A549 (cell line): Measurements from ENCODE around the gene OXTR. TPM values are rescaled to one million over a fixed set of nuclear protein-coding genes. Genes with fewer than 3 reads are reported as not detected.

Experiments used
- ATAC-seq, 2 experiments: fragments of 200-7000 bp in 1 of 2; fragments of >200 bp in 1 of 2; cut with Nextera tagmentation in 1 of 2; cut with Tn5 transposase in 1 of 2; 3 replicates each; pipeline versions ENCODE4 v1.8.0 to v1.9.1; 2018 to 2020; ENCODE audit warnings: mild to moderate bottlenecking in 1 of 2, moderate library complexity in 1 of 2
- CTCF ChIA-PET: fragments of 300-600 bp; sonication (Branson Sonifier 250); formaldehyde crosslinking; extraction: SDS; loops from one replicate; lab custom pipeline; 2021; ENCODE audit warnings: antibody characterized with exemption, inconsistent platforms; lab: Yijun Ruan, JAX
- POLR2A ChIA-PET: fragments of 350-600 bp; formaldehyde crosslinking; extraction: SDS; loops from one replicate; lab custom pipeline; 2021; ENCODE audit warnings: antibody characterized with exemption, inconsistent platforms; lab: Yijun Ruan, JAX
- DNase-seq, 2 experiments: peaks; one replicate each; pipeline versions ENCODE4 v3.0.0 to v3.0.0-alpha.2; 2011 to 2016; ENCODE audit warnings: low read depth in 1 of 2, low spot score in 1 of 2
- FAIRE-seq: peaks from 2 replicates; lab custom pipeline; 2011; peaks lifted over from hg19 to GRCh38; lab: Jason Lieb, UNC
- H3K27ac ChIP-seq, 2 experiments: fragments of >200 bp; sonication (Bioruptor Twin); formaldehyde crosslinking; 3 replicates each; pipeline ENCODE4 v1.5.1; 2016 to 2017
- H3K4me1 ChIP-seq: fragments of >200 bp; sonication (Bioruptor Twin); formaldehyde crosslinking; 3 replicates; pipeline ENCODE4 v1.6.1; 2016
- H3K4me2 ChIP-seq: fragments of >200 bp; sonication (Bioruptor Twin); formaldehyde crosslinking; 3 replicates; pipeline ENCODE4 v1.6.1; 2016
- H3K4me3 ChIP-seq: fragments of >200 bp; sonication (Bioruptor Twin); formaldehyde crosslinking; 3 replicates; pipeline ENCODE4 v1.5.1; 2016
- H3K9me3 ChIP-seq: fragments of >200 bp; sonication (Bioruptor Twin); formaldehyde crosslinking; 3 replicates; pipeline ENCODE4 v1.6.1; 2016
- BHLHE40 ChIP-seq: IDR thresholded peaks from 2 replicates; pipeline ENCODE4 v1.6.1; 2012; ENCODE audit warnings: low read depth, low read length, inconsistent platforms
- CEBPB ChIP-seq, 2 experiments: fragments of >200 bp in 1 of 2; sonication (Bioruptor Twin) in 1 of 2; formaldehyde crosslinking in 1 of 2; IDR thresholded peaks; 2 replicates each; pipeline ENCODE4 v1.6.1; 2012 to 2016
- CHD2 ChIP-seq: fragments of 150-350 bp; IDR thresholded peaks from 2 replicates; pipeline ENCODE4 v1.6.1; 2014; ENCODE audit warnings: low read length; ENCODE audit not compliant: partially characterized antibody
- CHD4 ChIP-seq: fragments of 200-600 bp; sonication (generic); IDR thresholded peaks from 2 replicates; pipeline ENCODE4 v1.6.1; 2016; ENCODE audit warnings: antibody characterized with exemption, mild to moderate bottlenecking, borderline replicate concordance
- EHF ChIP-seq: fragments of 250-450 bp; sonication (Bioruptor Pico); IDR thresholded peaks from 2 replicates; pipeline ENCODE4 v1.5.0; 2020; ENCODE audit warnings: mild to moderate bottlenecking
- EP300 ChIP-seq, 2 experiments: fragments of >200 bp; sonication (Bioruptor Twin); formaldehyde crosslinking; IDR thresholded peaks; 2 replicates in 1 of 2; 3 replicates in 1 of 2; pipeline ENCODE4 v1.6.1; 2016 to 2017
- ESRRA ChIP-seq: fragments of 150-350 bp; IDR thresholded peaks from 2 replicates; pipeline ENCODE4 v1.6.1; 2014; ENCODE audit warnings: mild to moderate bottlenecking, low read length, borderline replicate concordance
- FOSB ChIP-seq: fragments of 250-450 bp; sonication (Bioruptor Pico); IDR thresholded peaks from 2 replicates; pipeline ENCODE4 v1.5.0; 2020; ENCODE audit warnings: mild to moderate bottlenecking, moderate library complexity
- FOSL2 ChIP-seq, 2 experiments: fragments of 450-650 bp in 1 of 2; fragments of >200 bp in 1 of 2; sonication (Bioruptor Twin) in 1 of 2; formaldehyde crosslinking; IDR thresholded peaks; 2 replicates each; pipeline versions ENCODE4 v1.5.0 to v1.6.1; 2016 to 2020; ENCODE audit warnings: mild to moderate bottlenecking in 1 of 2, moderate library complexity in 1 of 2
- FOXS1 ChIP-seq: fragments of 250-450 bp; sonication (Bioruptor Pico); IDR thresholded peaks from 2 replicates; pipeline ENCODE4 v1.5.0; 2020; ENCODE audit warnings: mild to moderate bottlenecking, moderate library complexity
- GATA3 ChIP-seq: IDR thresholded peaks from 2 replicates; pipeline ENCODE4 v1.6.1; 2012; ENCODE audit warnings: borderline replicate concordance
- HDAC2 ChIP-seq: fragments of 200-600 bp; sonication (generic); IDR thresholded peaks from 2 replicates; pipeline ENCODE4 v1.6.1; 2016
- HOXA7 ChIP-seq: fragments of 250-450 bp; sonication (Bioruptor Pico); IDR thresholded peaks from 2 replicates; pipeline ENCODE4 v1.5.0; 2020; ENCODE audit warnings: mild to moderate bottlenecking, moderate library complexity
- HOXB5 ChIP-seq: fragments of 250-450 bp; sonication (Bioruptor Pico); IDR thresholded peaks from 2 replicates; pipeline ENCODE4 v1.5.0; 2020; ENCODE audit warnings: mild to moderate bottlenecking, moderate library complexity
- JUNB ChIP-seq: fragments of >200 bp; sonication (Bioruptor Twin); formaldehyde crosslinking; IDR thresholded peaks from 2 replicates; pipeline ENCODE4 v1.6.1; 2016
- KDM1A ChIP-seq: fragments of 200-600 bp; sonication (generic); IDR thresholded peaks from 2 replicates; pipeline ENCODE4 v1.6.1; 2016; ENCODE audit warnings: low read depth, mild to moderate bottlenecking
- KDM5A ChIP-seq: fragments of 200-600 bp; sonication (generic); IDR thresholded peaks from 2 replicates; pipeline ENCODE4 v1.6.1; 2016; ENCODE audit warnings: antibody characterized with exemption, mild to moderate bottlenecking
- MAZ ChIP-seq: fragments of 150-350 bp; IDR thresholded peaks from 2 replicates; pipeline ENCODE4 v1.6.1; 2014; ENCODE audit warnings: antibody characterized with exemption, low read depth, low read length, borderline replicate concordance
- NPAS2 ChIP-seq: fragments of 250-450 bp; sonication (Bioruptor Pico); IDR thresholded peaks from 2 replicates; pipeline ENCODE4 v1.8.0; 2022; ENCODE audit warnings: mild to moderate bottlenecking, moderate library complexity, borderline replicate concordance
- PHF8 ChIP-seq: fragments of 200-600 bp; sonication (generic); IDR thresholded peaks from 2 replicates; pipeline ENCODE4 v1.6.1; 2016; ENCODE audit warnings: low read depth, mild to moderate bottlenecking, antibody characterized with exemption, moderate library complexity, borderline replicate concordance
- RAD21 ChIP-seq, 2 experiments: fragments of >200 bp in 1 of 2; sonication (Bioruptor Twin) in 1 of 2; formaldehyde crosslinking in 1 of 2; IDR thresholded peaks in 1 of 2; conservative IDR thresholded peaks in 1 of 2; 2 replicates in 1 of 2; 3 replicates in 1 of 2; pipeline ENCODE4 v1.6.1; 2012 to 2018; ENCODE audit warnings: inconsistent platforms in 1 of 2
- SMC3 ChIP-seq: fragments of >200 bp; sonication (Bioruptor Twin); formaldehyde crosslinking; IDR thresholded peaks from 3 replicates; pipeline ENCODE4 v1.6.1; 2018; ENCODE audit warnings: inconsistent platforms
- SREBF2 ChIP-seq: fragments of 450-650 bp; IDR thresholded peaks from 2 replicates; pipeline ENCODE4 v1.6.1; 2014; ENCODE audit warnings: mild to moderate bottlenecking, moderate library complexity
- TP53 ChIP-seq: fragments of 250-450 bp; sonication (Bioruptor Pico); IDR thresholded peaks from 2 replicates; pipeline ENCODE4 v1.5.0; 2021; ENCODE audit warnings: mild to moderate bottlenecking, moderate library complexity
- ZC3H11A ChIP-seq: fragments of 450-650 bp; IDR thresholded peaks from 2 replicates; pipeline ENCODE4 v1.6.1; 2014; ENCODE audit warnings: antibody characterized with exemption, mild to moderate bottlenecking
- ZFP36 ChIP-seq: fragments of 450-650 bp; IDR thresholded peaks from 2 replicates; pipeline ENCODE4 v1.6.1; 2014; ENCODE audit warnings: borderline replicate concordance; ENCODE audit not compliant: partially characterized antibody
- ZNF302 ChIP-seq: fragments of 250-450 bp; sonication (Bioruptor Pico); IDR thresholded peaks from 2 replicates; pipeline ENCODE4 v1.9.0; 2021; ENCODE audit warnings: inconsistent platforms, mild to moderate bottlenecking, moderate library complexity
- ZSCAN20 ChIP-seq: fragments of 250-450 bp; sonication (Bioruptor Pico); IDR thresholded peaks from 2 replicates; pipeline ENCODE4 v1.8.0; 2022; ENCODE audit warnings: mild to moderate bottlenecking, moderate library complexity
- WGBS: methylation state at CpG from one replicate; pipeline ENCODE4 v1.1.6; 2017; ENCODE audit errors: missing lambda C conversion rate; 5-methylcytosine and 5-hydroxymethylcytosine counted together
- polyA plus RNA-seq, 4 experiments: library from polyadenylated mRNA; depleted of rRNA in 3 of 4; stranded (reverse); fragments of >200 nt; fragmentation: RNase III in 1 of 4; extraction: RNeasy Plus Mini Kit Qiagen cat#74134 plus additional on column Dnase treatment in 1 of 4; gene quantifications; 2 replicates in 3 of 4; 3 replicates in 1 of 4; pipeline ENCODE4 v1.2.3, GENCODE V29; 2011 to 2017
- TF ChIP-seq, protein P1 (sequence below): fragments of 150-350 bp; IDR thresholded peaks from 2 replicates; pipeline ENCODE4 v1.6.1; 2014; ENCODE audit warnings: low read depth, mild to moderate bottlenecking, low read length
- TF ChIP-seq, protein P2 (sequence below): fragments of >200 bp; sonication (Bioruptor Twin); formaldehyde crosslinking; IDR thresholded peaks from 3 replicates; pipeline ENCODE4 v1.6.1; 2016
- TF ChIP-seq, protein P3 (sequence below): IDR thresholded peaks from 2 replicates; pipeline ENCODE4 v1.6.1; 2012
- TF ChIP-seq, protein P4 (sequence below): fragments of 250-450 bp; sonication (Bioruptor Pico); IDR thresholded peaks from 2 replicates; pipeline ENCODE4 v1.5.0; 2021; ENCODE audit warnings: mild to moderate bottlenecking, moderate library complexity, borderline replicate concordance
- TF ChIP-seq, protein P5 (sequence below): fragments of >200 bp; sonication (Bioruptor Twin); formaldehyde crosslinking; IDR thresholded peaks from 3 replicates; pipeline ENCODE4 v1.5.1; 2016

Gene OXTR
- polyA plus RNA-seq, 2 of the 4 experiments (the other 2 are of a cell fraction) = 2.1 to 2.4 TPM

DNA sequence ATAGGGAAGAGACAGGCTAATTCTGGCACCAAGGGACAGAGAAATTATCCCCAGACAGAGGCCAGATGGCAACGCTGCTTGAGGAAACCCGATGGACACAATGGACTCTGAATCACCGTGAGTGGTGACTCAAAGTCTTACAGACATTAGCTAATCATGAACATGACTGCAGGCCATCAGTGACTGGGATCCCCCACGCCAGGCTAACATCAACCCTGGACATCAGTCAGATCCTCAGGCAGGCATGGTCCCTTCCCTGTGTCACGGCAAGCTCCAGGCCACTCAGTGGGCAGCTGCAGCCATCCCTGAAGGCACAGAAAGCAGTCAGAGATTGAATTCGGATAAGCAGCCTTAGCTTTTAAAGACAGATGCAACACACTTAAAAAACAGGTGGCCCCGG lies 23.8 kb upstream of the OXTR start:
- ATAC-seq (peak; percentile 92 to 98), DNase-seq (peak; percentile 68 to 73), FAIRE-seq (no peak)
- Histone ChIP-seq H3K9me3 (peaks cover 7% of the 10 kb centered on the region; the same call in 2 of the 3 replicates), H3K4me3 (no peak overlapping the region), H3K4me2 (peak overlapping the region; percentile 36), H3K4me1 (peaks cover 17% of the 10 kb centered on the region), H3K27ac (peak overlapping the region; percentile 50 to 65)
- CTCF ChIA-PET = interaction anchor here (5.3 kb wide), 1 partner anchor 24 kb away, joined by 35 read pairs; the partner anchor contains the start of gene OXTR
- TF ChIP-seq, protein P1, sequence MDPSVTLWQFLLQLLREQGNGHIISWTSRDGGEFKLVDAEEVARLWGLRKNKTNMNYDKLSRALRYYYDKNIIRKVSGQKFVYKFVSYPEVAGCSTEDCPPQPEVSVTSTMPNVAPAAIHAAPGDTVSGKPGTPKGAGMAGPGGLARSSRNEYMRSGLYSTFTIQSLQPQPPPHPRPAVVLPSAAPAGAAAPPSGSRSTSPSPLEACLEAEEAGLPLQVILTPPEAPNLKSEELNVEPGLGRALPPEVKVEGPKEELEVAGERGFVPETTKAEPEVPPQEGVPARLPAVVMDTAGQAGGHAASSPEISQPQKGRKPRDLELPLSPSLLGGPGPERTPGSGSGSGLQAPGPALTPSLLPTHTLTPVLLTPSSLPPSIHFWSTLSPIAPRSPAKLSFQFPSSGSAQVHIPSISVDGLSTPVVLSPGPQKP = no peak
- no peak for TF ChIP-seq EHF
- TF ChIP-seq TP53 (CRISPR knock-in tag) = no peak
- no peak for TF ChIP-seq FOSB
- TF ChIP-seq RAD21 (conservative IDR thresholded peaks at IDR 0.05 in 1 of 2, IDR thresholded peaks at IDR 0.05 in 1 of 2) = 0 out of 5 replicates have a peak, but pooled peaks of 1 of the 2 experiments have one; percentile 12
- TF ChIP-seq HOXA7 (CRISPR knock-in tag) = no peak
- TF ChIP-seq CEBPB (IDR thresholded peaks at IDR 0.05) = no peak
- TF ChIP-seq, protein P2, sequence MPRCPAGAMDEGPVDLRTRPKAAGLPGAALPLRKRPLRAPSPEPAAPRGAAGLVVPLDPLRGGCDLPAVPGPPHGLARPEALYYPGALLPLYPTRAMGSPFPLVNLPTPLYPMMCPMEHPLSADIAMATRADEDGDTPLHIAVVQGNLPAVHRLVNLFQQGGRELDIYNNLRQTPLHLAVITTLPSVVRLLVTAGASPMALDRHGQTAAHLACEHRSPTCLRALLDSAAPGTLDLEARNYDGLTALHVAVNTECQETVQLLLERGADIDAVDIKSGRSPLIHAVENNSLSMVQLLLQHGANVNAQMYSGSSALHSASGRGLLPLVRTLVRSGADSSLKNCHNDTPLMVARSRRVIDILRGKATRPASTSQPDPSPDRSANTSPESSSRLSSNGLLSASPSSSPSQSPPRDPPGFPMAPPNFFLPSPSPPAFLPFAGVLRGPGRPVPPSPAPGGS = no peak
- TF ChIP-seq, protein P3, sequence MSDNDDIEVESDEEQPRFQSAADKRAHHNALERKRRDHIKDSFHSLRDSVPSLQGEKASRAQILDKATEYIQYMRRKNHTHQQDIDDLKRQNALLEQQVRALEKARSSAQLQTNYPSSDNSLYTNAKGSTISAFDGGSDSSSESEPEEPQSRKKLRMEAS = 0 out of 2 replicates have a peak, but pooled peaks have one; percentile 32
- TF ChIP-seq GATA3 = no peak
- TF ChIP-seq FOSL2 (IDR thresholded peaks at IDR 0.05) = no peak
- TF ChIP-seq FOSL2 (CRISPR knock-in tag; IDR thresholded peaks at IDR 0.05) = peak; percentile 63
- TF ChIP-seq MAZ = no peak
- no peak for TF ChIP-seq FOXS1 (CRISPR knock-in tag)
- no peak for TF ChIP-seq HDAC2
- no peak for TF ChIP-seq ZNF302 (CRISPR knock-in tag)
- peak; percentile 39; the same call in 1 of the 2 replicates for TF ChIP-seq JUNB
- no peak for TF ChIP-seq NPAS2 (CRISPR knock-in tag)
- no peak for TF ChIP-seq EP300 (IDR thresholded peaks at IDR 0.05)
- TF ChIP-seq ZC3H11A = no peak
- TF ChIP-seq KDM5A = no peak
- TF ChIP-seq CHD4 = no peak
- POLR2A ChIA-PET = no interaction called here
- 40% methylated on average over 6 of the region's 7 CpGs for WGBS

DNA sequence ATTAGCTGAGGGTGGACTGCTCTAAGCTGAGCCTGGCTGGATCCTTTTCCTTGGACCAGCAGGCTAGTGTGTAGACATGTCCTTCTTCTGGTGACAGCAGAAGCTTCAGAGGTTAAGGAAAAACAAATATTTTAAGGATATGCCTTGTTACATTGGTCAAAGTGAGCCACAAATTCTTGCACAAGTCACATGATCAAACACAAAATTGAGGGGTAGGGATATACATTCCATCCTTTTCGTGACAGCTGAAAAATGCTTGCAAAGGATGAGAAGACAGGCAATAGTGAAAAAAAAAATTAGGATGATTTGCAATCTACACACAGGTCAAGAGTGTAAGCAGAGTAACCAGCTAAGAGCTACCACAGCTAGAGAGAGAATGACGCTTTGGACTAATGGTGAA lies 21.1 kb upstream of the OXTR start:
- 68% methylated on average over 2 of the region's 2 CpGs for WGBS
- ChIA-PET POLR2A (no interaction called here), CTCF (interaction anchor here (5.3 kb wide), 1 partner anchor 21 kb away, joined by 35 read pairs; the partner anchor contains the start of gene OXTR)
- peaks cover 17% of the 10 kb centered on the region for H3K4me1 ChIP-seq
- DNase-seq (no peak), FAIRE-seq (no peak), ATAC-seq (no peak)
- no peak for TF ChIP-seq RAD21 (conservative IDR thresholded peaks at IDR 0.05 in 1 of 2, IDR thresholded peaks at IDR 0.05 in 1 of 2)
- TF ChIP-seq TP53 (CRISPR knock-in tag) = no peak
- TF ChIP-seq PHF8 = no peak
- TF ChIP-seq ZSCAN20 (CRISPR knock-in tag) = no peak
- TF ChIP-seq KDM1A = no peak
- TF ChIP-seq ZFP36 = no peak
- TF ChIP-seq CHD2 = no peak
- no peak for TF ChIP-seq ESRRA
- no peak for TF ChIP-seq HOXB5 (CRISPR knock-in tag)
- no peak for TF ChIP-seq GATA3
- TF ChIP-seq CHD4 = no peak
- TF ChIP-seq BHLHE40 = no peak
- no peak for TF ChIP-seq ZNF302 (CRISPR knock-in tag)
- no peak for TF ChIP-seq FOXS1 (CRISPR knock-in tag)
- TF ChIP-seq, protein P4, sequence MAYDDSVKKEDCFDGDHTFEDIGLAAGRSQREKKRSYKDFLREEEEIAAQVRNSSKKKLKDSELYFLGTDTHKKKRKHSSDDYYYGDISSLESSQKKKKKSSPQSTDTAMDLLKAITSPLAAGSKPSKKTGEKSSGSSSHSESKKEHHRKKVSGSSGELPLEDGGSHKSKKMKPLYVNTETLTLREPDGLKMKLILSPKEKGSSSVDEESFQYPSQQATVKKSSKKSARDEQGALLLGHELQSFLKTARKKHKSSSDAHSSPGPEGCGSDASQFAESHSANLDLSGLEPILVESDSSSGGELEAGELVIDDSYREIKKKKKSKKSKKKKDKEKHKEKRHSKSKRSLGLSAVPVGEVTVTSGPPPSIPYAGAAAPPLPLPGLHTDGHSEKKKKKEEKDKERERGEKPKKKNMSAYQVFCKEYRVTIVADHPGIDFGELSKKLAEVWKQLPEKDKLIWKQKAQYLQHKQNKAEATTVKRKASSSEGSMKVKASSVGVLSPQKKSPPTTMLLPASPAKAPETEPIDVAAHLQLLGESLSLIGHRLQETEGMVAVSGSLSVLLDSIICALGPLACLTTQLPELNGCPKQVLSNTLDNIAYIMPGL = no peak
- no peak for TF ChIP-seq SREBF2
- TF ChIP-seq NPAS2 (CRISPR knock-in tag) = no peak
- TF ChIP-seq, protein P5, sequence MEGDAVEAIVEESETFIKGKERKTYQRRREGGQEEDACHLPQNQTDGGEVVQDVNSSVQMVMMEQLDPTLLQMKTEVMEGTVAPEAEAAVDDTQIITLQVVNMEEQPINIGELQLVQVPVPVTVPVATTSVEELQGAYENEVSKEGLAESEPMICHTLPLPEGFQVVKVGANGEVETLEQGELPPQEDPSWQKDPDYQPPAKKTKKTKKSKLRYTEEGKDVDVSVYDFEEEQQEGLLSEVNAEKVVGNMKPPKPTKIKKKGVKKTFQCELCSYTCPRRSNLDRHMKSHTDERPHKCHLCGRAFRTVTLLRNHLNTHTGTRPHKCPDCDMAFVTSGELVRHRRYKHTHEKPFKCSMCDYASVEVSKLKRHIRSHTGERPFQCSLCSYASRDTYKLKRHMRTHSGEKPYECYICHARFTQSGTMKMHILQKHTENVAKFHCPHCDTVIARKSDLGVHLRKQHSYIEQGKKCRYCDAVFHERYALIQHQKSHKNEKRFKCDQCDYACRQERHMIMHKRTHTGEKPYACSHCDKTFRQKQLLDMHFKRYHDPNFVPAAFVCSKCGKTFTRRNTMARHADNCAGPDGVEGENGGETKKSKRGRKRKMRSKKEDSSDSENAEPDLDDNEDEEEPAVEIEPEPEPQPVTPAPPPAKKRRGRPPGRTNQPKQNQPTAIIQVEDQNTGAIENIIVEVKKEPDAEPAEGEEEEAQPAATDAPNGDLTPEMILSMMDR = no peak
- TF ChIP-seq SMC3 = no peak
- H3K27ac ChIP-seq = no peak overlapping the region
- H3K4me2 ChIP-seq = no peak overlapping the region
- H3K9me3 ChIP-seq = peaks cover 7% of the 10 kb centered on the region; the same call in 2 of the 3 replicates
- H3K4me3 ChIP-seq = no peak overlapping the region
